IPS-18c (cell line): ENCODE measurements around the gene PRKCE.

ENCODE experiments used
- H3K4me3 ChIP-seq: 2 replicates; pipeline ENCODE4 v1.7.0; 2013; ENCODE audit warnings: low read depth, mild to moderate bottlenecking, low read length, moderate library complexity; ENCODE audit not compliant: insufficient read depth
- H3K9me3 ChIP-seq: one replicate; pipeline ENCODE4 v1.6.1; 2013; ENCODE audit warnings: mild to moderate bottlenecking, low read length, moderate library complexity; ENCODE audit not compliant: control insufficient read depth, insufficient read depth

The PRKCE gene

DNA sequence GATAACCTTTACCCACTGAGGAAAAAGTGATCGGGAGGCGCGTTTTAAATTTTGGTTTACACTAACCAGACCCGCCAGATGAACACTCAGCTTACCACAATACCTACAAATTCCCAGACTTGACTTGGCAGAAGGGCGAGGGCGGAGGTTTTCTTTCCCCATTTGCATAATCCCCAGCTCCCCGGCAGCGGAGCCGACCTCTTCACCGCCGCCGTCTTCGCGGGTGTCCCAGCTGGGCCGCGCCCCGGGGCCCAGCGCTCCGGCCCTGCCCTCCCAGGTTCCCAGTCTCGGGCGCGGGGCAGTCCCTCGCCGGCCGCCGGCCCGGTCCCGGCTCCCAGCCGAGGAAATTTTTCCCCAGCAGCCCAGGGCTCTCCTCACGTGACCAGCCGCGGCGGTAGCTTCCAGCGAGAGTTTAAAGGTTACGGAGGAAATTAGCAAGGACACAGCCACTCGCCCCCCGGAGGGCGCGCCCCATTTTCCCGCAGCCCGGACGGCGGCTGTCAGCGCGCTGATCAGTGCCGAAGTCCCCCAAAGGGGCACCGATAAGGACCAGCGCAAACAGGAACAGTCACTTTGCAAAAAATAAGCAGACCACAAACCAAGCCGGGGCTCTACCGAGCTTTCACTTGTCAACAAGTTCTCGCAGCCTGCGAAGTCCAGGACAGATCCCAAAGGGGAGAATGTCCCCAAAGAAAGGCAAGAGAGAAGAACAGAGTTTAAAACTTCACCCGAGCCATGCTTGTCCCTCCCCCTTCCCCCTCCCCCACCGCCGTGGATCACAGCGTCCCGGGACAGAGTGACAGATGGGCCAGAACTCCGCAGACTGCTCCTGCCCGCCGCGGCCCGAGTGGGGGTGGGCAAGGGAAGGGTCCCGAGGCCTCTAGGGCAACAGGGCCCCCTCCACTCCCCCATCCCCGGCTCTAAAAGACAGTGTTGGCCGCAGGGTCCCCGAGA is 1.3 kb upstream of the PRKCE start:
- peak overlapping the region; percentile 75 for H3K4me3 ChIP-seq
- peaks cover 2% of the 10 kb centered on the region for H3K9me3 ChIP-seq

GRCh38 chr2:45650851-45651414 is 542 bp upstream of the PRKCE start:
- Histone ChIP-seq H3K9me3 (peaks cover under 1% of the 10 kb centered on the region), H3K4me3 (peak overlapping the region; percentile 75)

DNA sequence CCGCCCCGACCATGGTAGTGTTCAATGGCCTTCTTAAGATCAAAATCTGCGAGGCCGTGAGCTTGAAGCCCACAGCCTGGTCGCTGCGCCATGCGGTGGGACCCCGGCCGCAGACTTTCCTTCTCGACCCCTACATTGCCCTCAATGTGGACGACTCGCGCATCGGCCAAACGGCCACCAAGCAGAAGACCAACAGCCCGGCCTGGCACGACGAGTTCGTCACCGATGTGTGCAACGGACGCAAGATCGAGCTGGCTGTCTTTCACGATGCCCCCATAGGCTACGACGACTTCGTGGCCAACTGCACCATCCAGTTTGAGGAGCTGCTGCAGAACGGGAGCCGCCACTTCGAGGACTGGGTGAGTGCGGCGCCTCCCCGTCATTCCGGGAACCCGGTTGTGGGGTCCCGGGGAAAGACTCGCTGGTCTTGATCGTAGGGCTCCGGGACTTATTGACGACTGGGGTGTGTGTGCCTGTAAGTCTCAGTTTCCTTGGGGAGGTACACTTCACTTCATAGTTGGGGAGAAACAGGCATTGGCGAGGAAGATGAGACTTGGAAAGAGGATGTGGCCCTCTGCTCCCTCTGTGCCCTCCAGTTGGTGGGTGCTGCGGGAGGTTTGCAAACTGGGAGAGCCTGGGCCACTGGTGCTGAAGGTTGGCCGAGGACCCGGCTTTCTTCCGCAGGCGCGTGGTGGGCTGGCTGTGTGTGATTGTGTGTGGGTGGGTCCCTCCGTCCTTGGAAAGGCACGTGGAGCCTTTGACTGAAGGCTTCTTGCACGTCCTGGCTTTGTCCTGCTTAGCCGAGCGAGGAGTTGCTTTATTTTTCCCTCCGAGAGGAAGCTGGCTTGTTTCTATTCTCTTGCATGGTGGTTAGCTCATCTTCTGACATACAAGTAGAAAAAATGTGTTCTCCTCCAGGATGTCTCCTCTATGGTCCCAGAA is 886 bp downstream of the PRKCE start:
- Histone ChIP-seq H3K4me3 (peak overlapping the region; percentile 75), H3K9me3 (no peaks in the 10 kb centered on the region)

DNA sequence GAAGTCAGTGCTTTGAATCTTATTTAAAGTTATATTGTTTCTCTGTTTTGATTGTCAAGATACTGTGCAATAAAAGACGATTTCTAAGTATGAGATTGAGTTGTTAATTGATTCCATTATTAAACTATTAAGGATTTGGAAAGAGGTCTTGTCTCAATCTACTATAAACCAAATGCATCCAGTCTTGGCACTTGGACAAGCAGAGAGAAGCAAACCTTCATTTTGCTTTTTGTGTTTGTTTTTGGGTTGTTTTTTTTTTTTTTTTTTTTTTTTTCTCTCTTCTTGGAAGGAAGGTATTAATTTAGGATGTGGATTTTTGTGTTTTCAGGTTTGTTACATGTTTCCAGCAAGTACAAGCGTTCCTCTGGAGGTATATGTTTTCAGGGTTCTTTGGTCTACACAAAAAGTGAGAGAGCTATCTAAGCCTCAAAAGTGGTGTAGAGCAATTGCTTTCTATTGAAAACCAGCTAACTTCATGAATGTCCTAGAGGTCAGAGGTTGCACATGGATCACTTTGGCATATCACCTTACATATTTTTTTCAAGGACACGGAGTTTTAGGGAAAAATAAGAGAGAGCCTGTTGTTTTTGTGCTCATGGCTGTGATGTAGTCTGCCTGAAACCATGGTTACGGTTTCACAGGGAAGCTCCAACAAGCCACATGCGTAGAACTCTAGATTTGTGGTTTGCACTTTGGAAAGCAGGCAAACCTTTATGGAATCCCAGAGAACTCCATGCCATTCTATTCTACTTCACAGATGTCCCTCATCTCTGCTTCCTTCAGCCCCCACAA is 1.8 kb downstream of the PRKCE start:
- Histone ChIP-seq H3K9me3 (no peaks in the 10 kb centered on the region), H3K4me3 (no peak overlapping the region)

DNA sequence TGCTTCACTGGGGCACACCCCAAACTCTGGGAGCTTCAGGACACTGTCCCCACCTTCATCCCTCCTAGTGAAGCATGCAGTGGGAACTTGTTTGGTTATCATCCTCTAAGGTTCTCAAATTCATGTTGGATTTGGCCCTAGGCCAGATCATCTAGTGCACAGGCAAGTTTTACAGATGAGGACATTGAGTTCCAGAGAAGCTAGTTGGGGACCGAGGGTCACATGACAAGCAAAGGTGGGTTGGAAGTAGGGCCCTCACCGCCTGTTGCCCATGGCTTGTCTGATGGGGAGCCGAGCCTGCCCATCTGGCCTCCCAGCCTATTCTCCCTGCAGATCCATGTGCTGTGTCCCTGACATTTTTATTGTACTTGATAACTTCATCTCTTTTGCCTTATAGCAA is 2.8 kb downstream of the PRKCE start:
- no peak overlapping the region for H3K4me3 ChIP-seq
- H3K9me3 ChIP-seq = no peaks in the 10 kb centered on the region

GRCh38 chr2:45661828-45662227 is 10.4 kb downstream of the PRKCE start:
- H3K9me3 ChIP-seq = no peaks in the 10 kb centered on the region

GRCh38 chr2:45664635-45665261 is 13.3 kb downstream of the PRKCE start:
- no peak overlapping the region for H3K4me3 ChIP-seq
- no peaks in the 10 kb centered on the region for H3K9me3 ChIP-seq

More at GRCh38 chr2:45661828-45662227, 10.4 kb downstream of the PRKCE start:
- H3K4me3 ChIP-seq = no peak overlapping the region

DNA sequence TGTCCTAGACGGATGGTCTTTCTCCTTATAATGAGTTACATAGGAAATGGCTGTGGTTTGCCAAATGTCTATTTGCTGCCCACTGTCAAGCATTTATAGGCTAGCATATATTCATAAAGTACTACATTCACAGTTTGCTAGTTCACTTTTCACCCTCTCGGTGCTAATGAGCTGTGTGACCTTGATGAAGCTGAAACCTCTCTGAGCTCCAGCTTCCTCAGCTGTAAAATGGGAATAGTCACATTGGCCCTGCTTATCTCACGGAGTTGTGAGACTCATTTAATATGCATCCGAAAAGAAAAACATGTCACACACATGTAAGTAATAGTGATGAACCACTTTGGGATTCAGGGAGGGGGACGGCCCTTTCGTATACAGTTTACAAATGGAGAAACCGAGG is 17.0 kb downstream of the PRKCE start:
- Histone ChIP-seq H3K4me3 (no peak overlapping the region), H3K9me3 (no peaks in the 10 kb centered on the region)

DNA sequence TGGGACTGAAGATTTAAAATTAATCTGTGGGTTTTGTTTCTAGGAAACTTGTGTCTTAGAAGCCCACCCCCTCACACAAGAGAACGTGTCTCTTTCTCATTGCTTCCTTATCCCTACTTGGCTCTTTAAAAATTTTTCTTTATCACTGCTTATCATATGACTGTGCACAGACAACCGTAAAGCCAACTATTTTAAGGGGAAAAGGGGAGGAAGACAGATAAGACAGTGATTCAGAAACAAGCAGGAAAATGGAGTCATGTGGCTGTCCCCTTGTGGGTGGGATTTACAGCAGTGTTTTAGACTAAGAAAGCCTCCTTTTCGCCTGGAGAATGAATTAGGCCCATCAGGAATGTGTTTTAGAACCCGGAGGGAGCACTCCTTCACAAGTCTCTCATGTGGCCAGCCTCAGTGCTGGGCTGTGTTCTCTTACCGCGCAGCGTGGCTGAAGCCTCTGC is 17.6 kb downstream of the PRKCE start:
- Histone ChIP-seq H3K9me3 (no peaks in the 10 kb centered on the region), H3K4me3 (no peak overlapping the region)

GRCh38 chr2:45670646-45671045 is 19.2 kb downstream of the PRKCE start:
- no peaks in the 10 kb centered on the region for H3K9me3 ChIP-seq
- no peak overlapping the region for H3K4me3 ChIP-seq

GRCh38 chr2:45672138-45672537 is 20.7 kb downstream of the PRKCE start:
- Histone ChIP-seq H3K9me3 (no peaks in the 10 kb centered on the region), H3K4me3 (no peak overlapping the region)

DNA sequence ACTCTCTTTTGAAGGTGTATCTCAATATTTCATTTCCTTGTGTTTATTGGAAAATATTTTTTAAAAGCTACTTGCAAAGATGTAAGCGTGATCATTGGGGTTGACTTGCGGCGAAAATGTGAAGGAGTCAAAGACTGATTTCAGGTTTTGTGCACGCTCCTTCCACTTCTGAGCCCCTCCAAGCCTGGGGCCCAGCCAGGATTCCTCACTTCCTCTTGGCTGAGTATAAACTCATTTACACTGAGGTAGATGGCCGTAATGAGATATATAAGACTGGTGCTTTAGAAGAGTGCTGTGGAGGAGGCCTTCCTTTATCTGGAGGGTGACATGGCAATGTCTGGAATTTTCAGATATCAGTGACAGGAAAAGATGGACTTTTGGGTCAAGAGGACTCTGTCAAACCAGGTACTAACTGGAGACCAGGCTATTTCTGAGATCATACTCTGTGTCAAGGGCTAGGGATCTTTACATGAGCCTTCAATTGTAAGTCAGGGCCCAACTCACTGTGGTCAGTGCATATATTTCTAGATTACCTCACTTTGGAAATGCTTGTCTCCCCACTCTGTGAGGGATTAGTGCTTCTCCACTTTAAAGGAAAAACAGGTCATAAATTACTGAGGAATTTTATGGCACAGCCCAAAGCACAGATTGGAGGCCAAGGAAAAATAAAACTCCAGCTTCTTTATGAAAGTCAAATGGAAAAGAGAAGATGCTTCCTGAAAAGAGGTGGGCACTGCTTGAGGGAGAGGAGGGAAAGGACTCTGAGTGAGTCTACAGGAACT is 22.8 kb downstream of the PRKCE start:
- H3K9me3 ChIP-seq = no peaks in the 10 kb centered on the region
- no peak overlapping the region for H3K4me3 ChIP-seq

GRCh38 chr2:45675263-45675812 is 23.9 kb downstream of the PRKCE start:
- no peak overlapping the region for H3K4me3 ChIP-seq
- H3K9me3 ChIP-seq = no peaks in the 10 kb centered on the region

DNA sequence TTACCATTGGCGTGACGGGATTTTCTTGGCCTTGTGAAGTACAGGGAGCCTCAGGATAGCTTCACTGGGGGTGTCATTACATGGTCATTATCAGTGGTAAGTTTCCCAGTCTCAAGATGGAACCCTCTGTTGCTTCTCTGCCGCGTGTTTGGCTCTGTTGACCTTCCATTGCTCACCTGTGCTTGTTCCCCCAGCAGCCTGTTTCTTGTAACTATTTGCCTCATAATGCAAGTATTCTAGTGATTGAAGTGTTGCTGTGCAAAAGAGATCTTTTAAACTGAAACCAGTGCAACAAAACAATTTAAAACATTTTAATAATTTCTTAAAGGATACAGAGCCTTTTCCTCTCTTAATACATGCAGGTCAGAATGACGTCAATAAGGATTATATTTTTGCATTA is 24.6 kb downstream of the PRKCE start:
- H3K9me3 ChIP-seq = no peaks in the 10 kb centered on the region
- H3K4me3 ChIP-seq = no peak overlapping the region

- H3K9me3 ChIP-seq = no peaks in the 10 kb centered on the region
- no peak overlapping the region for H3K4me3 ChIP-seq
These were observed 27.4 kb downstream of the PRKCE start for GRCh38 chr2:45678791-45679348.
